Measurements from ENCODE around the gene ARHGEF35. TPM values are rescaled to one million over a fixed set of nuclear protein-coding genes. Genes with fewer than 3 reads are reported as not detected.
"Not testable (repeated sequence)": the region's sequence is repeated elsewhere in the genome, so short reads cannot be mapped to it uniquely, and the experiment has no call there.

ARHGEF35 gene
- polyA plus RNA-seq (2013, experiment 1 of 2) = 1.5 TPM
- 1.0 TPM for polyA plus RNA-seq (2013, experiment 2 of 2)

DNA sequence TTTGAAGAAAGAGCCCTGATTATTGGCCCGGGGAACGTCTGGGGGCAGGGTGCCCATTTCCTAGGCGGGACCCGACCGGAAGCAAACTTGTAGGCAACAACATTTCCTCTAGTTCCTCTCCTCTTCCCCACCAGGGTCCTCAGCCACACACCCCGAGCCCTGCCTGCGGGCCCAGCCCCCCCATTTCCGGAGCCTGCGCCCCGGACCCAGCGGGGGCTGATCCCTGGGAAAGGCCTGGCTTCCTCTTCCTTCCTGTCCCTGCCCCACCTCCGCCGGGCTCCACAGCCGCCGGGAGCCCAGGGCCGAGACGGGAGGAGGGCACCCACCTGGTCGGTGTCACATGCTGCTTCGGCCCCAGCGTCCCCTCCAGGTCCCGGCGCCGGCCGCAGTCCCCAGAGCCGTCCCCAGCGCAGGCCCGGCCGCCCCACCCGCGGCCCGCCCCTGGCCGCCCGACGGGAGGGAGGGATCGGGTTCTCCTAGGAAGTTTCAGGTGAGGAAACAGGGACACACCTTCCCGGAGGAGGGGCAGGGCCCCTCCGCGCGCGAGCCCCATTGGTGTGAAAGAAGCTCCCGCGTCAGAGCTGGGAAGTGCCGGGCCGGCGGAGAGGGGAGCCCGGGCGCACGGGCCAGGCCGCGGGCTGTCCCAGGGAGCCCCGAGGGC is at the start of gene ARHGEF35:
ARHGEF35 (minus strand) TSS at position 622 of the 661 bp plus-strand sequence. CDS start 7,450 bp downstream, outside the sequence.
- not testable (repeated sequence) for H3K9me3 ChIP-seq (ENCODE audit: control insufficient read depth, low read length); H3K36me3 ChIP-seq (ENCODE audit: control insufficient read depth, insufficient read depth, low read length); H3K27ac ChIP-seq (ENCODE audit: low read depth, low read length, severe bottlenecking); H3K4me3 ChIP-seq (ENCODE audit: extremely low read depth, insufficient read depth, low read length, poor library complexity, severe bottlenecking); H3K4me1 ChIP-seq (ENCODE audit: control insufficient read depth, insufficient read depth, low read length, poor library complexity, severe bottlenecking)
- no CpG with 5 or more reads among the region's 51 CpGs for WGBS, 2 experiments (ENCODE audit: insufficient coverage in 2 of 2)

DNA sequence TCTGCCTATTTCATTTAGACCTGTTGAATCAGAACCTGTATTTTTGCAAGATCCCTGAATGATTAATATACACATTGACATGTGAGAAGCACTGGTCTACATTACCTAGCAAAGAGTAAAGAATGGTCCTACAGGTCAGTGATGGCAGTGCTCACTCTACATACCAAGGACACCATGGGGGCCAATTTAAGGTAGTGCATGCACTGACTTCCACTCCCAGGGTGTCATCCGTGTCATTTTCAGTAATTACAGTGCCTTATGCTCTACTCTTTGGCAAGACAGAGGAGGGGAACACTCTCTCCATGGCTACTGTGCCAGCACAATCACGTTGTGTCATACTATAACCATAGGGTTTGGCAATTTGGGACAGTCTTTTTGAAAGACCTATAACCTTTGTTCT is 49.7 kb upstream of the ARHGEF35 start:
- not testable (repeated sequence) for H3K9me3 ChIP-seq (ENCODE audit: control insufficient read depth, low read length); H3K4me3 ChIP-seq (ENCODE audit: extremely low read depth, insufficient read depth, low read length, poor library complexity, severe bottlenecking); H3K27ac ChIP-seq (ENCODE audit: low read depth, low read length, severe bottlenecking); H3K4me1 ChIP-seq (ENCODE audit: control insufficient read depth, insufficient read depth, low read length, poor library complexity, severe bottlenecking); H3K36me3 ChIP-seq (ENCODE audit: control insufficient read depth, insufficient read depth, low read length)
- WGBS, 2 experiments (ENCODE audit: insufficient coverage in 2 of 2) = no CpG with 5 or more reads among the region's 2 CpGs

DNA sequence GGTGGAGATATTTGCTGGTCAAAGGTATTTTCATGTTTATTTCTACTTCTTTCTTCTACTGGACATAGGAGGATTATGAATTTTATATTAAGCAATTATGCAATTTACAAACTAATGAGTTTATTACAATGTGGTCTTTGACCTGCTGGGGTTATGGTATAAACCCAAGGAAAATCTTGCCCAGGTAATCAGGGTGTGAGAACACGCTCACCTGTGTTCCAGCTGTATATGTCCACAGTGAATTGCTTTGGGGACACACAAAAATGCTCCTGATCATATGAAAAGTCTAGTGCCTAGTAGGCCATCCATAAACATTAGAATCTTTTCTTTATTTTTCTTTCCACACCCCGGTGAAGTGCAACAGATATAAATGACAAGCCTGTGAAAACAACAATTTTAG is 43.7 kb upstream of the ARHGEF35 start, which contains the start of gene OR2A42:
OR2A42 (minus strand) TSS at position 241 of the 400 bp plus-strand sequence. CDS start 6,762 bp downstream, outside the sequence.
- no CpG with 5 or more reads among the region's 2 CpGs for WGBS, 2 experiments (ENCODE audit: insufficient coverage in 2 of 2)

DNA sequence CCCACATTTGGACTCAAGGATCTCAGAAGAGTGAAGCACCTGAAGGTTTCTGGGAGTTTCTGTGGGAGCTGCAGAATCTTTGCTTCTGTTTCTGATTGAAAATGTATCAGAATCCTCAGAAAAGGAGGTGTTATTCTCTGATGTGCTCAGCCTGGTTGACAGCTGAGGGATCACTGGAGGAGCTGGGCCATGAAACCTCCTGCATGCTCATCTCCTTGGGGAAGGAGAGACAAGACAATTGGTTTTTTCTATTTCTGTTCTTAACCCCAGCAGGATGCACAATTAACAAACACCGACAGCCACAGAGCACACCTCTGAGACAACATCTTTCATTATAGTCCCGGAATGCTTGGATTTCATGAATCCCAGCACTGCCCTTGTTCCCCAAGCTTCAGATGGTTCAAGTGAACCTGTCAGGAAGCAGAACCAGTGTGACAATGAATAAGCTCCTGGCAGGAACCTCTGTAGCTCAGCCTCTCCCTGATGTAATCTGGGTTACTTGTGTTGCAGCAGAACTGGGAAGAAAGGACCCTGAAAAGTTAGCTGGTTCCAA is 43.0 kb upstream of the ARHGEF35 start:
- not testable (repeated sequence) for H3K36me3 ChIP-seq (ENCODE audit: control insufficient read depth, insufficient read depth, low read length); H3K27ac ChIP-seq (ENCODE audit: low read depth, low read length, severe bottlenecking); H3K4me3 ChIP-seq (ENCODE audit: extremely low read depth, insufficient read depth, low read length, poor library complexity, severe bottlenecking); H3K4me1 ChIP-seq (ENCODE audit: control insufficient read depth, insufficient read depth, low read length, poor library complexity, severe bottlenecking); H3K9me3 ChIP-seq (ENCODE audit: control insufficient read depth, low read length)
- WGBS, 2 experiments (ENCODE audit: insufficient coverage in 2 of 2) = 33% methylated on average over 1 of the region's 2 CpGs; no CpG with 5 or more reads in 1 of the 2 experiments

More for the DNA sequence above, 43.7 kb upstream of the ARHGEF35 start, which contains the start of gene OR2A42:
- H3K4me1 ChIP-seq (ENCODE audit: control insufficient read depth, insufficient read depth, low read length, poor library complexity, severe bottlenecking); H3K9me3 ChIP-seq (ENCODE audit: control insufficient read depth, low read length); H3K27ac ChIP-seq (ENCODE audit: low read depth, low read length, severe bottlenecking); H3K36me3 ChIP-seq (ENCODE audit: control insufficient read depth, insufficient read depth, low read length); H3K4me3 ChIP-seq (ENCODE audit: extremely low read depth, insufficient read depth, low read length, poor library complexity, severe bottlenecking): not testable (repeated sequence)

DNA sequence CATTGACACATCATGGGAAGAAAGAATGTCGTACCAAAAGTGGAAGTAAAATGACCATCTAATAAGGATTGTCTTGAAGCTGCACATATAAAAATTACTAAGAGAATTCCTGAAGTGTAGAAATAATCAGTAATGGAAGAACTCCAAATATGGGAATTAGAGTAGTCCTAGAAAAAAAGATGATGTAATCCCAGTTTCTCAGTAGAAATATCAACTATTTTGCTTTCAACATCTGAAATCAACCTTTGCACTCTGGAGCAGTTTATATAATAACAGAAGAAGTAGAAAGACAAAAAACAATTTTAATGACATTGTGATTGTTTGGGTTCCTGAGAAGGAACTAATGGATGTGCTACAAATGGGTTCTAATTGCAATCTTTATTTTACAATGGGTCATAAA is 37.4 kb upstream of the ARHGEF35 start:
- H3K9me3 ChIP-seq (ENCODE audit: control insufficient read depth, low read length); H3K4me1 ChIP-seq (ENCODE audit: control insufficient read depth, insufficient read depth, low read length, poor library complexity, severe bottlenecking); H3K4me3 ChIP-seq (ENCODE audit: extremely low read depth, insufficient read depth, low read length, poor library complexity, severe bottlenecking); H3K36me3 ChIP-seq (ENCODE audit: control insufficient read depth, insufficient read depth, low read length); H3K27ac ChIP-seq (ENCODE audit: low read depth, low read length, severe bottlenecking): not testable (repeated sequence)
- WGBS, 2 experiments (ENCODE audit: insufficient coverage in 2 of 2) = no CpG with 5 or more reads among the region's 1 CpG

DNA sequence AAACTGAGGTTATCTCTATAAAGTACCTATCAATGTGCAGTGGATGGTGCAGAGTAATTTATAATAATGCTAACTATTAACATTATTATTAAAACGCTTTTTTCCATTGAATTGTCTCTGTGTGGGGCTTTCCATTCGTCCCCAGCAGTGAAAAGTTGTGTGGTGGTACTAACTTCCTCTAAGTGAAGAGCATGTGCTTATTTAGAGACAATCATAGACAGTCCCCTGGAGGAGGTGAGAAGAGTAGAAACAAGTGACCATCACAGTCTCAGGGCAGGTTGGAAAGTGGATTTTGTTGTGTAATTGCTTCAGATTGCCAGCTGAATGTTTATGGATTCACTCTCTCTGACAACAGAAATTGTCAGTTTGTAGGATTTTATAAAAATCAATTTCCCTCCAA is 35.4 kb upstream of the ARHGEF35 start:
- not testable (repeated sequence) for H3K4me3 ChIP-seq (ENCODE audit: extremely low read depth, insufficient read depth, low read length, poor library complexity, severe bottlenecking); H3K36me3 ChIP-seq (ENCODE audit: control insufficient read depth, insufficient read depth, low read length); H3K9me3 ChIP-seq (ENCODE audit: control insufficient read depth, low read length); H3K27ac ChIP-seq (ENCODE audit: low read depth, low read length, severe bottlenecking); H3K4me1 ChIP-seq (ENCODE audit: control insufficient read depth, insufficient read depth, low read length, poor library complexity, severe bottlenecking)
- no CpG with 5 or more reads among the region's 2 CpGs for WGBS, 2 experiments (ENCODE audit: insufficient coverage in 2 of 2)

DNA sequence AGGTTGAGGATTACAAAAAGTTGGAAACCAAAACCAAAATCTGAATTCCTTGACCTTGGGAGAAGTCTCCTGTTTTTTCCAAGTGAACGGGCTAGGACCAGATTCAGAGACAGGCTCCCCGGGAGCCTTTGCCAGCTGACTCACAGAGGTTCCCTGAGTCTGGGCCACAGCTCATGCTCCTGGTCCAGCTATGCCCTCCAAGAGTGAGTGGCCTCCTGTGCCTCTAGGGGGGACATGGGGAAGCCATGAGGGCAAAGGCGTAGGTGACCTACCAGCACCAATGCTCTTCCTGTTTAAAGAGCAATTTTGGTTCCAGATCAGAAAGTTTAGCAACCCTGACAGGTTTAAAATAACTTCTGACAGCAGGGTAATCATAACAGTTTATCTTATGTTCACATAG is 33.2 kb upstream of the ARHGEF35 start:
- H3K27ac ChIP-seq (ENCODE audit: low read depth, low read length, severe bottlenecking); H3K36me3 ChIP-seq (ENCODE audit: control insufficient read depth, insufficient read depth, low read length); H3K9me3 ChIP-seq (ENCODE audit: control insufficient read depth, low read length); H3K4me3 ChIP-seq (ENCODE audit: extremely low read depth, insufficient read depth, low read length, poor library complexity, severe bottlenecking); H3K4me1 ChIP-seq (ENCODE audit: control insufficient read depth, insufficient read depth, low read length, poor library complexity, severe bottlenecking): not testable (repeated sequence)
- WGBS, 2 experiments (ENCODE audit: insufficient coverage in 2 of 2) = 86 to 100% methylated on average over 1 of the region's 3 CpGs

DNA sequence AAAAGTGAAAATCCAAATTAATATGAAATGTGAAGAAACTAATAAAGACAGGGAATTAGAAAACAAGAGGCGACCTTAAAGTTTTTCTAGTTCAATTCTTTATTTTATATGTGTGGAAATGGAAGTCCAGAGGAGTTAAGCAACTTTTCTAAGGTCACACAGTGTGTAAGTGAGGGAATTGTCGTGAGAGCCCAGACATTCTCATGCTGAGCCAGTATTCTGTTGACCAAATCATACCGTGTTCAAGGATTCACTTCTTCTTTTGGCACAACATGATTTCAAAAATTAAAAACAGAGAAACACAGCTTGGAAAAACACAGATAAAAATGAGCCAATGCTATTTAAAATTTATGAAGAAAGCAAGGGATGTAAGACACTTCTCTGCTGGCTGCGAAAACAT is 31.2 kb upstream of the ARHGEF35 start:
- WGBS, 2 experiments (ENCODE audit: insufficient coverage in 2 of 2) = 89% methylated on average over 1 of the region's 4 CpGs; no CpG with 5 or more reads in 1 of the 2 experiments
- H3K27ac ChIP-seq (ENCODE audit: low read depth, low read length, severe bottlenecking); H3K4me3 ChIP-seq (ENCODE audit: extremely low read depth, insufficient read depth, low read length, poor library complexity, severe bottlenecking); H3K9me3 ChIP-seq (ENCODE audit: control insufficient read depth, low read length); H3K4me1 ChIP-seq (ENCODE audit: control insufficient read depth, insufficient read depth, low read length, poor library complexity, severe bottlenecking); H3K36me3 ChIP-seq (ENCODE audit: control insufficient read depth, insufficient read depth, low read length): not testable (repeated sequence)

DNA sequence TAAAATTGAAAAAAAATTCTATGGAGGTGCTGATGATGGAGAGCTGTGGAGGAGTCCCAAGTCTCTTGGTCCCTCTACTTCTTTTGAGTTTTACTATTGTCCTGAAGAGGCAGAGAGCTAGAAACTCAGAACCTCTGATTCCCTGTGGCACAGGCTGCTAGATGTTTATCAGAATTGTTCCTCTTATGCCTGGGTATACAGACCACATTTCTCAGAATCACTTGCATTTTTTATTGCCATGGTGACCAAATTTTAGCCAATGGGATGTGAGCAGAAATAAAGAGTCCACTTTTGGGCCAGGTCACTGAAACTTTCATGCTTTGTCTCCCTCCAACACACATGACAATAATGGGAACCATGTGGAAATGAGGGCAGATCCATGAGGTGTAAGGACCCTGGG is 28.0 kb upstream of the ARHGEF35 start:
- H3K36me3 ChIP-seq (ENCODE audit: control insufficient read depth, insufficient read depth, low read length); H3K27ac ChIP-seq (ENCODE audit: low read depth, low read length, severe bottlenecking); H3K9me3 ChIP-seq (ENCODE audit: control insufficient read depth, low read length); H3K4me3 ChIP-seq (ENCODE audit: extremely low read depth, insufficient read depth, low read length, poor library complexity, severe bottlenecking); H3K4me1 ChIP-seq (ENCODE audit: control insufficient read depth, insufficient read depth, low read length, poor library complexity, severe bottlenecking): not testable (repeated sequence)

DNA sequence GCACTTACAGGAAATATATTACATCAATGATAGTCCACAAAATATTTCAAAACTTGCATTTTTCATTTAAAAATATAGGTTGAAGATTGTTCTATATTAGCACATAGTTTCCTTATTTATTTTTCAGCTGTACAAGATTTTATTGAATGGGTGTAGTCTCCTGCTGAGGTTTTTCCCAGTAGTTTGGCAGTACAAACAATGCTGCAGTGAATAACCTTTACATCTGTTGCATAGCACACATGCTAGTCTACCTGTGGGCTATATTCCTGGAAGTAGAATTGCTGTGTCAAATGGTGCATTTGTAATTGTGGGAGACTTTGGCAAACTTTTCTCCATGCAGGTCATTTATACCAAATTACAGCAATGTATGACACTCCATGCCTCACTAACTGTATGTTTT is 24.9 kb upstream of the ARHGEF35 start:
- not testable (repeated sequence) for H3K36me3 ChIP-seq (ENCODE audit: control insufficient read depth, insufficient read depth, low read length); H3K9me3 ChIP-seq (ENCODE audit: control insufficient read depth, low read length); H3K4me3 ChIP-seq (ENCODE audit: extremely low read depth, insufficient read depth, low read length, poor library complexity, severe bottlenecking); H3K4me1 ChIP-seq (ENCODE audit: control insufficient read depth, insufficient read depth, low read length, poor library complexity, severe bottlenecking); H3K27ac ChIP-seq (ENCODE audit: low read depth, low read length, severe bottlenecking)

DNA sequence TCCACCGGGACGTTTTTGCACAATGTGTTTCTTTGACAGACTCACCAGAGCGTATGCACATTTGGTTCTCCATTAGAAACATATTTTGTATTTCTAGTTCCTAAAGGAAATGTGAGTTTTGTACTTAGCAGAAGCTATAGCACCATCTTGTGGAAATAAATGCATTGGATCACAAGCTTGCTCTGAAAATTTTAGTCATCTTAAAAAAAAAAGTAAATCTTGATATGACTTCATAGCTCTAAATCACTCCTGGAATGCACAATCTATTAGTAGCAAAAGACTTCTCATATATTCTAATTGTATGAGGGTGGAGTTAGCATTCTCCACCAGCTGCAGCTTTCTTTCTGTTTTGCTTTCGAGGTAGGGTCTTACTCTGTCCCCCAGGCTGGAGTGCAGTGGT is 23.5 kb upstream of the ARHGEF35 start:
- H3K9me3 ChIP-seq (ENCODE audit: control insufficient read depth, low read length); H3K4me3 ChIP-seq (ENCODE audit: extremely low read depth, insufficient read depth, low read length, poor library complexity, severe bottlenecking); H3K4me1 ChIP-seq (ENCODE audit: control insufficient read depth, insufficient read depth, low read length, poor library complexity, severe bottlenecking); H3K36me3 ChIP-seq (ENCODE audit: control insufficient read depth, insufficient read depth, low read length); H3K27ac ChIP-seq (ENCODE audit: low read depth, low read length, severe bottlenecking): not testable (repeated sequence)
- no CpG with 5 or more reads among the region's 4 CpGs for WGBS, 2 experiments (ENCODE audit: insufficient coverage in 2 of 2)
